Effector CD4-positive, alpha-beta T cell (primary cell): Measurements from ENCODE around the gene NXPH4.

Experiments used
- DNase-seq: peaks from one replicate; pipeline ENCODE4 v3.0.0-alpha.2; 2020

NXPH4 gene

DNA sequence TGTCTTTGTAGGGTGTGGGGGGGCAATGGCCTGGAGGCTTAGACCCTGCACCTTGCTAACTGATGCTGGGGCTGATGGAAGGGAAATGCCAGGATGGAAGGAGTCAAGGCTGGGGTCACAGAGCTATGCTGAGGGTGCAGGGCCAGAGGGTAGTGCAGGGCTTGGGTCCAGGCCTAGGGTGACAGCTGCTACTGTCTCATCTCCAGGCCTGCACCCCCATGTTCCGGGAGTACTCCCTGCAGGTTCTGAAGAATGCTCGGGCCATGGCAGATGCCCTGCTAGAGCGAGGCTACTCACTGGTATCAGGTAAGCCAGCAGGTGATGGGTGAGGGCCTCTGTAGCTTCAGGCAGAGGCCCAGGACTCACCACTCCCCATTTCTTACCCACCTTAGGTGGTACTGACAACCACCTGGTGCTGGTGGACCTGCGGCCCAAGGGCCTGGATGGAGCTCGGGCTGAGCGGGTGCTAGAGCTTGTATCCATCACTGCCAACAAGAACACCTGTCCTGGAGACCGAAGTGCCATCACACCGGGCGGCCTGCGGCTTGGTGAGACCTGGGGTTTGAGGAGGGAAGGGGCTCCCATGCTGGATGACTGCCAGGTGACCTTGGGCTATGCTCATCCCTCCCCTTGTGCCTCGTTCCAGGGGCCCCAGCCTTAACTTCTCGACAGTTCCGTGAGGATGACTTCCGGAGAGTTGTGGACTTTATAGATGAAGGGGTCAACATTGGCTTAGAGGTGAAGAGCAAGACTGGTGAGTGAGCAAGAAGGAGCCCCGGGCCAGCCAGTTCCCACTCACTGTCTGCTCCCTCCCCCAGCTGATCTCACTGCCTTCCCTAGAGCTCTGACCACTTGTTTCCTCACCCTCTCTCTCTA is 17.0 kb downstream of the NXPH4 start:
- no peak for DNase-seq

DNA sequence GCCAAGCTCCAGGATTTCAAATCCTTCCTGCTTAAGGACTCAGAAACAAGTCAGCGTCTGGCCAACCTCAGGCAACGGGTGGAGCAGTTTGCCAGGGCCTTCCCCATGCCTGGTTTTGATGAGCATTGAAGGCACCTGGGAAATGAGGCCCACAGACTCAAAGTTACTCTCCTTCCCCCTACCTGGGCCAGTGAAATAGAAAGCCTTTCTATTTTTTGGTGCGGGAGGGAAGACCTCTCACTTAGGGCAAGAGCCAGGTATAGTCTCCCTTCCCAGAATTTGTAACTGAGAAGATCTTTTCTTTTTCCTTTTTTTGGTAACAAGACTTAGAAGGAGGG is 17.6 kb downstream of the NXPH4 start:
- DNase-seq, result no peak

DNA sequence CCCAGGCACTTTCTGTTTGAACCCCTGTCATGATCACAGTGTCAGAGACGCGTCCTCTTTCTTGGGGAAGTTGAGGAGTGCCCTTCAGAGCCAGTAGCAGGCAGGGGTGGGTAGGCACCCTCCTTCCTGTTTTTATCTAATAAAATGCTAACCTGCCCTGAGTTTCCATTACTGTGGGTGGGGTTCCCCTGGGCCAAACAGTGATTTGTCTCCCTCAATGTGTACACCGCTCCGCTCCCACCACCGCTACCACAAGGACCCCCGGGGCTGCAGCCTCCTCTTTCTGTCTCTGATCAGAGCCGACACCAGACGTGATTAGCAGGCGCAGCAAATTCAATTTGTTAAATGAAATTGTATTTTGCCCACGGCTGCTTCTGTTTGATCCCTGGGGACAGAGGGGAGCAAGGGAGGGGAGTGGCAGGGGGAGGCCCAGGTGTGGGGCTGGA is 18.0 kb downstream of the NXPH4 start:
- DNase-seq, result no peak

DNA sequence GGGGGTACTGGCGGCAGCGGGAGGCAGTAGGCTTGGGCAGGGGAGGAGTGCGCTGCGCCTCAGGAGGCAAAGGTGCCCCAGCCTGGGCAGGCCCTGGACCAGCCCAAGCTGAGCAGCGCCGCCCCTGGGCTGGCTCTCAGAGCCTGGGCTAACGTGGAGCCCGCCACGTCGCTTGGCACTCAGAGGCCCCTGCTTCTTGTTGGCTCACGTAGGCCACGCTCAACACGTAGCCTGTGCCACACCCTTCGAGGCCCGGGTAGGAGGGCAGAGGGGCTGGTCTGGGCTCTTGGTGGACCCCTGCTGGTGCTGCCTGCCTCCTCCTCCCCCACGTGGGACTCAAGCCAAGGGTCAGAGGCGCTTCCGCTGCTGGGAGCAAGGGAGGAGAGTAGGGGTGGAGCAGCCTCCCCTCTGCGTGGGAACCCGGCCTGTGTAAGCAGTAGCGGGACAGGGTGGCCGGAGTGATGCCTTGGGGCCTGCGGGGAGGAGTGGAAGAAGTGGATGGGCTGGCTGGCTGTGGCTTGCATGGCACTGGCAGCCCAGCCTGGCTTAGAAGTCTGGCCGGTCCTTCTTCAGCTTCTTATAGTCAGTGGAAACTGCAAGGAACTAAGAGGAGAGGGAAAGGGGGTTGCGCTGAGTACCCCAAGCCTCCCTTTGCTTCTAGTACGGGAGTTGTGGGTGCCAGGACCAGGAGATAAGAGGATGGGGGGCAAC is 18.6 kb downstream of the NXPH4 start:
- DNase-seq, result no peak

DNA sequence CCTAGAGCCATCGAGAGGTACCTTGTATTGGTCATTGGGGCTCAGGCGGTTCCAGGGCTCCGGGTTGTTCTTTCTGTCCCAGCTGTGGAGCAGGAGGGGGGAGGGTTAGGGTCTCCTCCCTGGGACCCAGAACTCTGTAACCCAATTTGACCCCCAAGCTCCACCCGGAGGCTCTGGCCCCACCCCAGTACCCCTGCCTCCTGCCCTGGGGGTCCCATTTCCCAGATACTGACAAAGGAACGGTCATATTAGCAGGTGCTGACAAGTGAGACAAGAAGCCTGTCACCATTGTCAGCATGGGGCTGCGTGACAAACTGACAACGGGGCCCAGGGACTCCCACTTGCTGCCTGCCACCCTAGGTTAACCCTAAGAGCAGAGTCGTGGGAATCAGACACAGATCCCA is 19.1 kb downstream of the NXPH4 start:
- DNase-seq, result no peak

DNA sequence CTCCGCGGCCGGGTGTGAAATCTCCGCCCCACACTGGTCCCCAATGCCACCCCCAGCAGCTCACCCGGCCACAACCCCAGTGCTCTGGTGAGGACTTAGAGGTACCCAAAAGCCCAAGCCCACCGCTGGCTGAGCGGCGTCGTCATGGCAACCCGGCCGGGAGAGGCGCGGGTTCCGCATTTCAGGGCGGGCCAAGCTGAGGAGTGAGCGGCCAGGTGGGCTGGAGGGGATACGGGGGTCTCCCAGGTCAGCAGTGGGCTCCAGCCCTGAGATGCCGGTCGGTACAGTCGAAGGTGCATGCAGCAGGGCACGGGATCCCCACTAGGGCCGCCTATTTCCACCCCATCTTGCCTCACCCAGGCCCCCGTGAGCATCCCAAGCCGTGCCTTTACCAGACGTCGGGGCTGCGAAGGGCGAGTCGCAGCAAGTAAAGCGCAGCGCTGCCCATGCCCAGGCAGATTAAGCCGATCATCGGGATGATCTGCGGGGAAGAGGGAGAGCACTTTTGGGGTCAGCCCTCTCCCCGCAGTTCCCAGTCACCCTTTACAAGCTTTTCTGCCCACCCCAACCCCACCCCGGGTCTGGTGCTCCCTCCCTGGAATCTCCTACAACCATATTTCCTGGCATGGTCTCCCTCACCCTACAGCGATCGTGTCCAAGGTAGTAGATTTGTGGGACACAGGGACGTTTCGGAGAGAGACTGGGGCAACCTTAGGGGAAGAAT is 19.8 kb downstream of the NXPH4 start:
- no peak for DNase-seq

DNA sequence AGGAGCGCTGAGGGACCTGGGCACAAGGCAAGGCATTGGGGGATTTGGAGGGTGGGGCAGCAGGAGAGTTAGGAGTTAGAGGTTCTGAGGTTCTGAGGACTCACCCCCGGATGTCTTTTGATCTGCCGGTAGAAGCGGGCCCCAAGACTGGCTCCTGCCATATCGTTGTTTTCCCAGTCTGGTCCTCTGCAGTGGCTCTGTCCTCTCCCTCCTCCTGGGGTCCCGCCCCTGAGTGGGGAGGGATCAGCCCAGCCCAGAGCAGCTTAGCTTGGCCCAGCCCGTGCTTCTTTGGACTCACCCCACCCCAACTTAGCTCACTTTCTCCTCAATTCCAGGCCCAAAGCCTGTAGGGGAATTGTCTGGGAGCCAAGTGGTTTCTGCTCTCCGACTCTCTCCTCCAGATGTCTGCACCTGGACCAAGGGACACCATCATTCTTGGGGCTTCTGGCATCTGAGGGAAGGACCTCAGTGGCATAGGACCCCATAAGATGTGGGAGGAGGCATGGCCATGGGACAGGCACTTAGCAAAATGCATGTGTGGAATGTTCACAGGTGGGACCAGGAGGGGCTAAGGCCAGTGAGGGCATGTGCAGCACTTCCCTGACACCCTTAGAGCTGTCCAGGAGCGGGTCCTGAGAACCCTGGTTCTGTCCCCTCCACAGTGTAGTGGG is 20.5 kb downstream of the NXPH4 start:
- no peak for DNase-seq

DNA sequence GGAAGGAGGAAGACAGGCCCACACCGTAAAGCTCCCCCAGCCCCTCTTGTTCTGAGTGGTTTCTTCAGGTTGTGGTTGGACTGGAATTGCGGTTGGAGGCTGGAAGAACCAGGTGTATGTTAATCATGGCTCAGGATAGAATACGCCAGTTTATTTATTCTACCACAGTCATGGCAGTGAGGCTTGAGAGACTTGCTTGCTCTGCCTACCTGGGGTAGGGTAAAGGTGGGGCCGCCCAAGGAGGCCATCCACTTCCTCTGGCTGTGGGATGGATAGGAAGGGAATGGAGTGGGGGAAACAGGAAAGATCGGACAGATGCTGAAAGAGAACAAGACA is 21.0 kb downstream of the NXPH4 start:
- no peak for DNase-seq

DNA sequence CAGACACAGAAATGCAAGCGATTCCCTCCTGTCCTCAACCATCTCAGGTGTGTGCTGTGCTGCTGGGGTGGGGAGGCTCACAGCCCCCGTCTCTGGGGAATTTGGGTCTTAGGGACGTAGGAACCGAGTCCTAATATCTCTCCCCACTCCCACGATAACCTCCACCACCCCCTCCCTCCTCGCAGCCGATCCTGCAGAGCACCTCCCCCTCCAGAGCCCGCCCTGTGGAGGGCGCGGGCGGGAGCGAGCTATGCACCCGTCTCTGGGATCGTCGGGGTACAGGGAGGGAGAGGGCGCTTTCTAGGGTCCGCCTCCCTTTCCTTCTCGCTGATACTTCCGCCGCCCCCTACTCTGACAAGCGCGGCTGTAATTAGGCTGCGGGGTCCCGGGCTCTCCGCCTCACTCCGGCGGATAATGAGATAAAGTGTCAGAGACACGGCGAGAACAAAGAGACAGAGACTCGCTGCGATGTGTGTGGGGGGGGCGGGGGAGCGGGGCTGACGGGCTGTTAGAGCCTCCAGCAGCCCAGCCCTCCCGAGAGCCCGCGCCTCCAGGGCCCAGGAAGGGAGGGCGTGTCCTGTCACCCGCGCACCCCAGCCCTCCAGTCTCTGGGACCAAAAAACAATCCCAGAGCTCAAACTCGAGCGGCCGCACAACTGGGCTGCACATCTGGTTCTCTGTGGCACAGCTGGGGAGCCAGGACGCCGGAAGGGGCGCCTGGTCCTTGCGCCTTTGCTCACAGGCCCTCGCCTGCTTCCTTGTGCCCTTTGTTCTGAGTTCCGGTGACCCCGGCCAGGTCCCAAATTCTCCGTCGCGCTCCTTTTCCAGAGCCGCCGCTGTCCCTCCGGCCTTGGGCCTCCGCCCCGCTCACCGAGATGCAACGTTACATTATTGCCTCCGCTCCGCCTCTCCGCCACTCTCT is 21.6 kb downstream of the NXPH4 start:
- DNase-seq, result no peak

DNA sequence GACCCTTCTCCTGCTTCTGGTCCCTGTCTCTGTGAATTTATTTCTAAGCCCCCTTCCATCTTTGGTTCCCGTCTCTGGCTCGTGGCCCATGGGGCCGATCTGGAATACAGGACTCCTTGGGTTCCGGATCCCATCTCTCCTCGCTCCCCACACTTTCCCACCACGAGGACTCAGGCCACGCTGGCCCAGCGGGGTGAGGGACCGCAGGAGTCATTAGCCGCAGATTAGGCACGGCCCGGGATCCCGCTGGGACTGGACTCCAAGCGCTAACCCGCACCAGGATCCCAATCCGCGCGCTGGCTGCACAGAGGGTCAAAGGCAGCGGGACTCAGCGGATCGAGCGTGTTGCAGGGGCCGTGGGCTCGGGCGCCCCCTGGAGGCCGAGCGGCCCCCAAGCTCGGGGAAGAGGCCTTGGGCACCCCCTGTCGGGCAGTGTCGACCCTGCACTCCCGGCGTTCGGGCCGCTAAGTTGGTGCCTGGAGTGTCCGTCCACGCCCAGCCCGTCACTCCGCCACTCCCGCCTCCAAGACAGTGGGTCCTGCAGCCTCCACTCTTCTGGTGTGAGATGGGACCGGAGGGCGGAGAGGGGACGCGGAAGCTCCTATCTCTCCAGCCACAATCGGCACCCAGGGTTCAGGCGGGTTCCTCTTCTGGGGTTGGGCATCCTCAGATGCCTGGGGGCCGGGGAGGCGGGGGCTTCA is 22.4 kb downstream of the NXPH4 start:
- peak; percentile 80 for DNase-seq

DNA sequence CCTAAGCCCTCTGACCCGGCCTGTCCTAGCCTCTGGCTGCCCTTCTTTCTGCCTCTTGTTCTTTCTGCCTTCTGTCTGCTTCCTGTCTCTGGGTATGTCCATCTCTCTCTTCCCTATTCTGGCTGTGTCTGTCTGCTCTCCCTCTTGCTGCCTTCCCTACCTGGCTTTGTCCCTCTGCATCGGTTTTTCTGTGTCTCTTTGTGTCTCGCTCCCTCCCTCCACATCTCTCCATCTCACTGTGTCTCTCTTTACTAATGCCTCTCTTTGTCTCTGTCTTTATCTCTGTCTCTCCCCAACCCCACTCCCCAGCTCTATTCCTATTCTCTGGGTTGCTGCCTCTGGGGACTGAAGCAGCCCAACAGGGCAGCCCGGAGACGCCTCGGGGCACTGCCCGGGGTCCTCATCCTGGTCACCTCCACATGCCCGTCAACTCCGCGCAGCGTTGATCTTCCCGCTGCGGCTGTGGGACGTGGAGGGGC is 23.0 kb downstream of the NXPH4 start:
- DNase-seq, result no peak

DNA sequence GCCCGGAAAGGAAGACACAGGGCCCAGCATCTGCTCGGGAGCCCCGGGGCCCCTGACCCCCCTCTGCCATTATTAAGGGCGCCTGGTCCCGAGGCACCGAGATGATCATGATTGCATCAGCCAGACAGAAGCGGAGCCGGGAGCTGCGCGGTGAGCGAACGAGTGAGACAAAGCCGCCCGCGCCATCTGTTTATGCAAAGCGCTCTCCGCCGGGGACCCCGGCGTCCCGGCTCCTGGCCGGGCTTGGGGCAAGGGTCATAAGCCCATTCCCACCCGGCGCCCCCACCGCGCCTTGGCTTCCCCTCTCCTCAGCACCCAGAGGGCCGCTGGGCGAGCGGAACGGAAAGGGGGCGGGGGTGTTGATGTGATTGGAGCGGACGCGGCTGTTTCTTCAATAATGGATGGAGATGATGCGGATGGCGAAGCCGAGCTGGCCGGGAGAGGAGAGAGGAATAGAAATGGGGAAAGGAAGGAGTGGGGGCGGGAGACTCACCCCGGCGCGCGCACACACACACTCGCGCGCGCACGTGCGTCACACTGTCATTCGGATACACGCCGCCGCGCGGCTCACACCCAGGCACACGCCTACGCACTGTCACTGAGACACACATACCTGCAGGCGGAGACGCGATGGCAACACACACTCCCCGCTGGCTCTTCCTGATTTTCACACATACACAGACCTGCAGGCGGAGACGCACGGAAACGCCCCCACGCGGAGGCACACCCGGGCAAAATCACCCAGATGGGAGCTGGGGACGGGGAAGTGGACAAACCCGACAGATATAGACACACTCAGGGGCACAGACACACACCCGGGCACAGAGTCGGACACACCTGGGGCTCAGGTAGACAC is 23.7 kb downstream of the NXPH4 start:
- DNase-seq, result peak; percentile 65

DNA sequence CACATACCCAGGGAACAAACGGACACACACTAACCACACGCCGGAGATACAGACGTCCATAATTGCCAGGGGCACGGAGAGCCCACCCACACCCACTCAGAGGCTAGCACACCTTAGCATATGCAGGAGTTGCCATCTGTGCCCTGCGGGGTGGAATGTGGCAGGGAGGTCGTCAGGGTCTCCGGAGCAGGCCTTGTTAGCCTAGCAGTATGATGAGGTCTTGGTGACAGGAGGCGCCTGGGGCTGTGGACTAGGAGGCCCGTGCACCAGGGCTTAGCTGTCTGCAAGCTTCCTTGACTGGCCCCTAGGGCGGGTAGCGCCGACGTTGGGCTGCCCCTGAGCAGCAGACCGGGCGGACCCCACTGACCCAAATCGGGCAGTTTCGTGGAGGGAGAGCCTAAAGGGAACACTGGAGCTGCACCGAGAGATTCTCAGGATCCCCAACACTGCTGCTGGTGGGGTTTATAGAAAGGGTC is 24.4 kb downstream of the NXPH4 start:
- DNase-seq, result no peak

DNA sequence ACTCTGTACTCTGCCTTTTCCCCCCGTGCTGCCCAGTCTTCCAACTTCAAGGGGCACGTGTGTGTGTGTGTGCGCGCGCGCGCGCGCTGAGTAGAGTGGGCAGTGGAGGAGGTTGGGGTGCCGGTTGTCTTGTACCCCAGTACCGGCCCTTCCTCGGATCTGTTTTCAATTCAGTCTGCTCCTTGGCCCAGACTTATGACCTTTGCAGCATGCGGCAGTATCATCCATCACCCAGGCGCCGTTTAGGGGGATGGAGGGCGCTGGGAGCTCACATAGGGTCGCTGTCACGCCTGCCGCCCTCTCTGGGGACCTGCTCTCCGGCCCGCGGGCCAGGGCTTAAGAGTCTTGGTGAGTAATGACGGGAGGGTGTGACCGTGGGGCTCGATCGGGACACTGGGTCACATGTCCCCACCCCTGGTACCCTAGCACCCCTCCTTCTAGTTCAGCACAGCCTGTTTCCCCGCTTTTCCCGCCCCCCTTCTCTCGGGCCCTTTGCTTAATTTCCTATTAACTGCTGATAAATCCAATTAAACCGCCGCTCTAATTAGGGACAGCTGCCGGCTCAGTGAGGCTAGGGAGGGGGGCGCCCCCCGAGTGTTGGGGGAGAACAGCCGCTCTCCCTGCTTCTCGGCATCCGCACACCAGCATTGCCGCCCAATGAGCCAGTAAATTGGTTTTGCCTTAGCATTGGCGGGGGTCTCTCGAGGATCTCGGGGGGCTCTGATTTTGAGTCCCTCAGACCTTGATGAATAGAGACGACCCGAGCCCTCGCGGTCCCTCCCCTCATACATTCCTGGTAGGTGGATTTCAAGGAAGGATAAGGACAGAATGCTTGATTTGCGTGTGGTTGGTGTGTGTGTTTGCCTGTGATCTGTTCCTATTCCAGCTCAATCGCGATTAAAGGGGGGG is 25.1 kb downstream of the NXPH4 start:
- DNase-seq, result no peak

DNA sequence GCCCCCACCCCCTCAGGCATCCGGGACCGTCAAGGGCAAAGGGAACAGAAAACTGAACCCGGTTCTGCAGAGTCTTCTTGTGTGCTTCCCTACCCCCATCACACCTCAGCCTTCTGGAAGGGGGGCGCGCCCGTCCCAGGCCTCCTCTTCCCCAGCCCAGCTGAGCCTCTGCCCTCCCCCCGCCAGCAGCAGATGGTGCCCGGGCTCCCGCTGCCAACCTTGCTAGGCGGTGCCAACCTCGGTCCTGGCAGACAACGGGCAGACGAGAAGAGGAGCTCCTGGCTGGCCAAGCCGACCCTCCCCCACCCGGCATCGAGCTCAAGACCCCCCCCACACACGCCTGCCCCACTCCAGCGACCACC is 25.7 kb downstream of the NXPH4 start:
- DNase-seq, result no peak

DNA sequence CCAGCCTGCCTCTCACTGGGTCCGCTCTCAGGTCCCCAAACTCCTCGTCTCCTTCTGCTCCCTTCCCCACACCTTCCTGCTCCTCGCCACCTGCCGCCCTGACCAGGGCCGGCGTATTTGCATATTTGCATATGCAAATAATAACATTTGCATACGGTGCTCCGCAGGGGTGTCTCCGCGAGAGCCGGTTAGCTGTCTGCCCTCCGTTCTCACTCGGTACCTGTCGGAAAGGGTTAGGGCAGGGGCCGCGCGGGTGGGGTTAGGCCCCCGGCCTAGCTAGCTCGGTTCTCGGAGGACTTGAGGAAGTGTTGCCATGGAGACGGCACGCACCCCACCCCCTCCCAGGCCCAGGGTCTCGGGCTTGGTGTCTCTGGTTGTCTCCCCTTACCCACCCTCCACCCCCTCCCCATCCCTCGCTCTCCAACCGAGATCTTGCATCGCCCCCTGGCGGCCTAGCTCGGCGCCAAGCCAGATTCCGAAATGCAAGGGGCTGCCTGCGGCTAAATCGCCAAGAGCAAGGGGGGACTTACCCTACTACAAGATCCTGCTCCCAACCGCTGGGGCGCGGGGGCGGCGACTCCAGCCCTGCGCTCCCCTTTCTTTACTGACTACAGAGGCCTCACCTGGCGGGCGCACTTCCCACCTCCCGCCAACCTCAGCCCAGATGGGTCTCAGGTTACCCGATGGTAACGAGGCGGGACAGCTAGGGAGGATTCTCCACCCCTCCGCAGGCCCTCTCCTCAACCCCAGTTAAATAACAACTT is 26.3 kb downstream of the NXPH4 start:
- DNase-seq, result peak; percentile 50

DNA sequence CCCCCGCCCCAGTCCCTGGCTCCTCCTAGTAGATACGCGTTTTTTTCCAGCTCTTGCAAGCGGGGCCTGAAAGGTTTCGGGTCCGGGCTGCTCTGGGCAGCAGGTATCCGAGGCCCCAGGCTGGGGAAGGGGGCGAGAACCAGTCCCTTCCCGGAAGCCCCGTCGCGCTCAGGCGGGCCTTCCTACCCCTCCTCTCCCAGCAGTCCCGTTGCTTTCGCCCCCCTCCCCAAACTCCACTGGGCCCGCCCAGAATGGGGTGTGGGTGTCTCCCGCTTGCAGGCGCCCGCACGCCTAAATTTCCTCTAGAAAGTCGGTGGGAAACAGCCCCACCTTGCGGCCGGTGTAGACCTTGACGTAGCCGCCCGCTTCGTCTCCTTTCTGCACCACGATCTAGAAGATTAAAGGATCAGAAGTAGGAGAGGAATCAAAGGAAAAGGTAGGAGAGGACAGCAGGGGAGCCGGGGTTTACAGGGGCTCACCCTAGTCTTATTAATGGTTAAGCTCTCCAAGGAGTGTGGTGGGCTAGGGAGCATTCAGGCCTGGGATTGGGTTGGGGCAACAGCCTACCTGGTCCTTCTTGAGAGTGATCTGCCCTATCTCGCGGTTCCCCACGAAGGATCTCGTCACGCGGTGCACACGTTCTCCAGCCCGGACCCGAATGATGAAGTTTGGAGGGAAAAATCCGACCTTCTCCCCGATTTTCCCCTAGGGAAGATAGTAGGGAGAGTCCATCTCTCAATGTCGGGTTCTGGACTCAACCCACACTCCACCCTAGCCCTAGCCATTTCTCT is 27.1 kb downstream of the NXPH4 start:
- DNase-seq, result peak; percentile 81
